ENCODE data around the gene ADGRD1. TPM values are rescaled to one million over a fixed set of nuclear protein-coding genes. Genes with fewer than 3 reads are reported as not detected.

ADGRD1 gene
- polyA plus RNA-seq, 1 of the 3 experiments (the other 2 are of a cell fraction), result not detected

GRCh38 chr12:131055596-131056233 is 102.0 kb downstream of the ADGRD1 start:
- ChIA-PET POLR2A (no interaction called here), CTCF (no interaction called here)
- no peak overlapping the region for H3K4me2 ChIP-seq
- no peaks in the 10 kb centered on the region; a peak in 1 of 4 replicates for H3K4me1 ChIP-seq (ENCODE audit: control insufficient read depth in 1 of 2, insufficient read depth in 2 of 2, low read depth in 1 of 2, low read length in 1 of 2)
- no peaks in the 10 kb centered on the region for H3K9me2 ChIP-seq
- DNase-seq, result no peak
- no peak overlapping the region for H3K9ac ChIP-seq
- H3F3A ChIP-seq (replicated peaks; ENCODE audit: insufficient read depth), result no peaks in the 10 kb centered on the region
- H3K9me3 ChIP-seq, result no peaks in the 10 kb centered on the region
- H4K20me1 ChIP-seq (ENCODE audit: insufficient read depth), result no peaks in the 10 kb centered on the region
- H3K4me3 ChIP-seq (ENCODE audit: low read depth in 2 of 2, low read length in 1 of 2), result no peak overlapping the region
- H3K27ac ChIP-seq (ENCODE audit: low read depth in 2 of 2, low read length in 1 of 2), result no peak overlapping the region
- H3K79me2 ChIP-seq (ENCODE audit: insufficient read depth), result no peaks in the 10 kb centered on the region
- TF ChIP-seq USF2 (IDR thresholded peaks at IDR 0.05; ENCODE audit: borderline replicate concordance, low read depth, low read length) (no peak), ZBTB33 (IDR thresholded peaks at IDR 0.05; ENCODE audit: borderline replicate concordance, low read depth) (no peak), ELF1 (IDR thresholded peaks at IDR 0.05) (no peak), FOSL2 (IDR thresholded peaks at IDR 0.05; ENCODE audit: borderline replicate concordance, low read depth) (no peak), RXRA (IDR thresholded peaks at IDR 0.05; ENCODE audit: borderline replicate concordance, low read depth) (no peak), TCF12 (IDR thresholded peaks at IDR 0.05) (no peak), POLR2AphosphoS5 (IDR thresholded peaks at IDR 0.05; ENCODE audit: low read depth, low read length) (no peak), IRF3 (IDR thresholded peaks at IDR 0.05; ENCODE audit: low read depth, low read length) (no peak), CTCF (IDR thresholded peaks at IDR 0.05) (no peak), RFX5 (IDR thresholded peaks at IDR 0.05; ENCODE audit: low read length) (no peak), RCOR1 (IDR thresholded peaks at IDR 0.05; ENCODE audit: low read length) (no peak)
- WGBS (ENCODE audit: low lambda C conversion rate), result 32% methylated on average over 7 of the region's 7 CpGs
- H3K27me3 ChIP-seq (ENCODE audit: insufficient read depth), result no peaks in the 10 kb centered on the region
- H2AFZ ChIP-seq (ENCODE audit: low read depth), result no peak overlapping the region
- no peaks in the 10 kb centered on the region for H3K36me3 ChIP-seq (replicated peaks in 1 of 2; ENCODE audit: control insufficient read depth in 1 of 2, insufficient read depth in 2 of 2, low read length in 1 of 2)

GRCh38 chr12:131056626-131057025 is 102.9 kb downstream of the ADGRD1 start:
- Histone ChIP-seq H3K4me1 (ENCODE audit: control insufficient read depth in 1 of 2, insufficient read depth in 2 of 2, low read depth in 1 of 2, low read length in 1 of 2) (no peaks in the 10 kb centered on the region; a peak in 1 of 4 replicates), H3K27ac (ENCODE audit: low read depth in 2 of 2, low read length in 1 of 2) (no peak overlapping the region), H4K20me1 (ENCODE audit: insufficient read depth) (no peaks in the 10 kb centered on the region), H3K36me3 (replicated peaks in 1 of 2; ENCODE audit: control insufficient read depth in 1 of 2, insufficient read depth in 2 of 2, low read length in 1 of 2) (no peaks in the 10 kb centered on the region), H3K4me3 (ENCODE audit: low read depth in 2 of 2, low read length in 1 of 2) (no peak overlapping the region), H3K9ac (no peak overlapping the region), H3K79me2 (ENCODE audit: insufficient read depth) (no peaks in the 10 kb centered on the region), H3K9me2 (no peaks in the 10 kb centered on the region), H3K9me3 (no peaks in the 10 kb centered on the region), H3F3A (replicated peaks; ENCODE audit: insufficient read depth) (no peaks in the 10 kb centered on the region), H3K27me3 (ENCODE audit: insufficient read depth) (no peaks in the 10 kb centered on the region), H3K4me2 (no peak overlapping the region), H2AFZ (ENCODE audit: low read depth) (no peak overlapping the region)
- 50% methylated on average over 10 of the region's 10 CpGs for WGBS (ENCODE audit: low lambda C conversion rate)
- no peak for TF ChIP-seq FOSL2 (IDR thresholded peaks at IDR 0.05; ENCODE audit: borderline replicate concordance, low read depth)
- no peak for TF ChIP-seq YY1 (IDR thresholded peaks at IDR 0.05; ENCODE audit: low read depth)
- TF ChIP-seq RXRA (IDR thresholded peaks at IDR 0.05; ENCODE audit: borderline replicate concordance, low read depth), result no peak
- TF ChIP-seq NRF1 (IDR thresholded peaks at IDR 0.05; ENCODE audit: low read depth, low read length), result no peak
- no peak for TF ChIP-seq SIN3A (IDR thresholded peaks at IDR 0.05; ENCODE audit: borderline replicate concordance, low read depth, low read length)
- TF ChIP-seq TCF12 (IDR thresholded peaks at IDR 0.05), result no peak
- no peak for TF ChIP-seq TAF1 (IDR thresholded peaks at IDR 0.05; ENCODE audit: borderline replicate concordance, low read depth, low read length)
- no peak for TF ChIP-seq RCOR1 (IDR thresholded peaks at IDR 0.05; ENCODE audit: low read length)
- no peak for TF ChIP-seq MAX (IDR thresholded peaks at IDR 0.05; ENCODE audit: low read depth)
- no peak for TF ChIP-seq NFIC (IDR thresholded peaks at IDR 0.05; ENCODE audit: borderline replicate concordance)
- no peak for TF ChIP-seq ZBTB33 (IDR thresholded peaks at IDR 0.05; ENCODE audit: borderline replicate concordance, low read depth)
- TF ChIP-seq FOXM1 (IDR thresholded peaks at IDR 0.05; ENCODE audit: low read depth), result no peak
- DNase-seq, result no peak
- CTCF ChIA-PET, result no interaction called here
- POLR2A ChIA-PET, result no interaction called here

Data from SK-N-SH (cell line).